Measurements from ENCODE around the gene PTPN1.
"Not testable (repeated sequence)": the region's sequence is repeated elsewhere in the genome, so short reads cannot be mapped to it uniquely, and the experiment has no call there.

Gene PTPN1

GRCh38 chr20:50620459-50620858 is 110.3 kb downstream of the PTPN1 start:
- not testable (repeated sequence) for DNase-seq

- DNase-seq = no peak
Measured at GRCh38 chr20:50621068-50621665, 111.0 kb downstream of the PTPN1 start.

GRCh38 chr20:50624351-50625016 is 114.3 kb downstream of the PTPN1 start:
- peak; percentile 86 for DNase-seq

GRCh38 chr20:50625986-50626677 is 115.9 kb downstream of the PTPN1 start:
- no peak for DNase-seq

- no peak for DNase-seq
Measured at GRCh38 chr20:50627747-50628146, 117.6 kb downstream of the PTPN1 start.

GRCh38 chr20:50628332-50628731 is 118.1 kb downstream of the PTPN1 start:
- no peak for DNase-seq

GRCh38 chr20:50628853-50629669 is 118.9 kb downstream of the PTPN1 start:
- no peak for DNase-seq

GRCh38 chr20:50629670-50630045 is 119.5 kb downstream of the PTPN1 start:
- no peak for DNase-seq

GRCh38 chr20:50630578-50631263 is 120.5 kb downstream of the PTPN1 start:
- no peak for DNase-seq

GRCh38 chr20:50632236-50632635 is 122.1 kb downstream of the PTPN1 start:
- DNase-seq = no peak

GRCh38 chr20:50632701-50633100 is 122.5 kb downstream of the PTPN1 start:
- DNase-seq = no peak

- no peak for DNase-seq
Measured at GRCh38 chr20:50633361-50633760, 123.2 kb downstream of the PTPN1 start.

GRCh38 chr20:50634191-50634590 is 124.0 kb downstream of the PTPN1 start:
- DNase-seq = no peak

Data from NCI-H1105 treated with DMSO at 0.1 percent for 48 hours (cell line).